Left kidney (tissue), 8 donors: ENCODE results near the gene CENPV. TPM values are rescaled to one million over a fixed set of nuclear protein-coding genes. Genes with fewer than 3 reads are reported as not detected.
"Not testable (repeated sequence)": the region's sequence is repeated elsewhere in the genome, so short reads cannot be mapped to it uniquely, and the experiment has no call there.

Experiments used
- DNase-seq: peaks from one replicate; pipeline ENCODE4 v3.0.0-alpha.2; 2013
- long read RNA-seq, 8 donors: transcript quantifications; one replicate each; lab custom pipeline, GENCODE V29; 2026
- polyA plus RNA-seq: library from polyadenylated mRNA; unstranded; fragments of 120-200 nt; gene quantifications from one replicate; pipeline ENCODE4 v1.2.1, GENCODE V29; 2013; ENCODE audit not compliant: insufficient read length

Gene CENPV
- polyA plus RNA-seq: 86.8 TPM
- long read RNA-seq, donor 1, transcript CENPV-201 (5 exons, 1,165 nt): major isoform, 21 of 38 reads
- long read RNA-seq, donor 1, partial matches to known transcripts: 0 of 38 reads
- long read RNA-seq, donor 1, other reads (novel, unspliced or antisense): 8 of 38 reads
- long read RNA-seq, donor 2, transcript CENPV-201 (5 exons, 1,165 nt): major isoform, 22 of 1,151 reads
- long read RNA-seq, donor 2, partial matches to known transcripts: 774 of 1,151 reads
- long read RNA-seq, donor 2, other reads (novel, unspliced or antisense): 347 of 1,151 reads
- long read RNA-seq, donor 3, transcript CENPV-201 (5 exons, 1,165 nt): major isoform, 16 of 721 reads
- long read RNA-seq, donor 3, partial matches to known transcripts: 469 of 721 reads
- long read RNA-seq, donor 3, other reads (novel, unspliced or antisense): 234 of 721 reads
- long read RNA-seq, donor 4, partial matches to known transcripts: 0 of 2 reads
- long read RNA-seq, donor 4, other reads (novel, unspliced or antisense): 0 of 2 reads
- long read RNA-seq, donor 5, transcript CENPV-201 (5 exons, 1,165 nt): major isoform, 36 of 1,680 reads
- long read RNA-seq, donor 5, partial matches to known transcripts: 1,525 of 1,680 reads
- long read RNA-seq, donor 5, other reads (novel, unspliced or antisense): 112 of 1,680 reads
- long read RNA-seq, donor 6, transcript CENPV-201 (5 exons, 1,165 nt): major isoform, 33 of 956 reads
- long read RNA-seq, donor 6, partial matches to known transcripts: 621 of 956 reads
- long read RNA-seq, donor 6, other reads (novel, unspliced or antisense): 296 of 956 reads
- long read RNA-seq, donor 7, transcript CENPV-202 (2 exons, 554 nt): minor isoform, 5 of 1,718 reads
- long read RNA-seq, donor 7, transcript CENPV-201 (5 exons, 1,165 nt): major isoform, 24 of 1,718 reads
- long read RNA-seq, donor 7, transcript CENPV-203 (5 exons, 1,770 nt): minor isoform, 5 of 1,718 reads
- long read RNA-seq, donor 7, partial matches to known transcripts: 1,146 of 1,718 reads
- long read RNA-seq, donor 7, other reads (novel, unspliced or antisense): 531 of 1,718 reads
- long read RNA-seq, donor 8, transcript CENPV-201 (5 exons, 1,165 nt): major isoform, 8 of 14 reads
- long read RNA-seq, donor 8, partial matches to known transcripts: 0 of 14 reads
- long read RNA-seq, donor 8, other reads (novel, unspliced or antisense): 0 of 14 reads

DNA sequence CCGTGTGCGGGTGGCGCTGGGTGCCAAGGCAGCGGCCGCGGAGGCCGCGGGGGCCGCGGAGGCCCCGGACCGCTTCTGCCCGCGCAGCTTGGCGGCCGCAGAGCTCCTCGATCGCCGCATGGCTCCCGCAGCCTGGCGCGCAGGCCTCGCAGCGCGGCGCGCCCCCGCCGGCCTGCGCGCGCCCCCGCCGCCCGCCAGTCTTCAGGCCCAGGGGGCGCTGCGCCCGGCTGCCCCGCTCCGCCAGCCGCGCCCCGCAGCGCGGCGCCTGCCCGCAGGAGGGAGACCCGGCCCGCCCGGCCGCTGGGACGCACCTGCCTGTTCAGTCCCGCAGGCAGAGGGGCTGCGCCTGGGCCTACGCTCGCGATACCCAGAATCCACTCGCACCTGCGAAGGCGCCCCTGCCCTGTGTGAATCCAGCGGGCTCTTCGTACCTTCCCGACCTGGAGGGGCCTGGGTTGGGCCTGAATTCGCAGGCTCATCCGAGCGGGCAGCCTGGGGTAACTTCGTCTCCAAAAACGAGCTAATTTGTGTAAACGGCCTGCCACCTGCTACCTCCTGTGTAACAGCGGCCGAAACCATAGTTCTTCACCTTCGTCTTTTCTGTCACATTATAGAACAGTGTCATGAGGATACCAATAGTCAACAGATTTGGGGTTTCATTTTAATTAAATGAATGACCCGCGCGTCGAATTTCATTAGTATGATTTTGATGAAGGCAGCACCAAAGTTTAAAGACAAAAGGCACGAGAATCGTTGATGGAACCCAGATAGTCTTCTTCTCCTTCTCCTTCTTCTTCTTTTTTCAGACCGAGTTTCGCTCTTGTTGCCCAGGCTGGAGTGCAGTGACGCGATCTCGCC lies at the start of gene CENPV:
Gene CENPV (minus strand): TSS at position 153 of the 858 bp plus-strand sequence. CDS start 33 bp downstream, at position 120.
- DNase-seq: peak; percentile 42

DNA sequence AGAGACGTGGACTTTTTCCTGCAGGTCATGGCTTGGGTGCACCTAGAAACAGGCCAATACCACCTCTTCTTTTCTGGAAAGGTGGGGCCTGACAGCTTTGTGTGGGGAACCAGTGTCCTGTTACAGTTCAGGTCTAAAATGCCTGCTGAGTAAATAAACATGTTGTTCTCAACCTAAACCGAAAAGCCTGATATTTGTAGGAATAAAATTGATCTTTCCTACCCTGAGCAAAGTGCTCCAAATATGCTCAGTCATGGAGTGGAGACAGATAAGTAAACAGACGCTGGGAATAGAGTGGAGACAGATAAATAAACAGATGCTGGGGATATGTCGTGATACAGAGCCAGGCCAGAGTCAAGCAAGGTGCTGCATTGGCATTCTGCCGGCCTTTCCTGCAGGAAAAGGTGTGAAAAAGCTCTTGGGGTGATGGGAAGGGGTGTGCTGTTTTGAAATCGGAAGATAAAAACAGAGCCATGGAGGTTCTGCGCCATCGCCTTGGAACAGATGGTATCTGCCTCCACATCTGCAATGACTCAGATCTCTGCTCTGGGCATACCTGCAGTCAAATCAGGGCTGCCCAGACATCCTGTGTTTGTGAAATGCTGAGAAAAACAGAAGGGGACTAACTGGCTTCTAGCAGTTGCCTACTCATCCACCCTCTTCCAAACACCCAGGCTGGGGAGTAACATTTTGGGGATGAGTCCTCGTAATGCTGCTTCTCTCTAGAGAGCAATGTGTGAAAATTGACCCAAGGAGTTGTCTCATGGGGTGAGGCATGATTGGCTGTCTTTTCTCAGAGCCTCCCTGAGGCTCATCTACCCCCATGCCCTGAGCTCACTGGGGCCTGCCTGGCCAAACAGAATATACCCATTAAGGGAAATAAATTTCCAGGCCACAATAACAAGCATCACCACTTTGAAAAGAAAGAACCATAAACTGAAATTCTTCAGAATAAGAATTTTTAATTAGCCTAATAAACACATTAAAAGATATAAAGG lies 45.3 kb upstream of the CENPV start:
- DNase-seq: no peak

DNA sequence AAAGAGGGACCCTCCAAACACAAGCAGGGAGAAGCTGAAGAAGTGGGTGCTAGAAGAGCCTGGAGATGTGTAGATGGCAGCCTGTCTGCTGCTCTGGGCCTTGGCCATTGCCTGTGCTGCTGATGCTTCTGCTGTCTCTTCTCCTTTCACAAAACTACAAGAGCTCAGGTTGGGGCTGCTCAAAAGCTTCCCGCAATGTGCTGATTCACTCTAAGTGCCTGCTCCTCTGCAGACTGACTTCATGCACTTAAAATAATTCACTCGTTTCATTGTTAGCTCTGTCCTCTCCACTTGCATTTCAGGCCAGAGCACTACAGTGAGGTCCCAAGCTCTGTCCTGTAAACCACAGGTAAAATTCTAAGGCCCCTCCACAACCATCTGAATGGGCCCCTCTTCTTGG lies 43.4 kb upstream of the CENPV start:
- not testable (repeated sequence) for DNase-seq

DNA sequence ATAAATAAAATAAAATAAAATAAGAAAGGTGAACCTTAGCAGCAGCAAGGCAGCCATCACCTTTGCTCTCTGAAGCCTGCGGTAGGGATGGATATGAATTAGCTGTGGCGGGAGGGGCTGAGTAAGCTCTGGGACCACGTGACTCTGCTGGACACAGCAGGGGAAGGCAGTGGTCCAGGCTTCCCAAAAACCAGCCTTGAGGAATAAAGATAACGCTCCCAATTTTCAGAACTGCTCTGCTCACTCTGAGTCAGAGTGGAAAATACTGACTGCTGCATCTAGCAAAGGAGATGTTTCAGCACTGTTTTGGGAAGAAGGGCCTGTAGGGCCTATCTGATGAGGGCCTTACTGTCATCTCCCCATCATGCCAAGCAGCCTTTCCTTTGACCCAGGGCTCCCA lies 42.6 kb upstream of the CENPV start:
- DNase-seq: not testable (repeated sequence)

DNA sequence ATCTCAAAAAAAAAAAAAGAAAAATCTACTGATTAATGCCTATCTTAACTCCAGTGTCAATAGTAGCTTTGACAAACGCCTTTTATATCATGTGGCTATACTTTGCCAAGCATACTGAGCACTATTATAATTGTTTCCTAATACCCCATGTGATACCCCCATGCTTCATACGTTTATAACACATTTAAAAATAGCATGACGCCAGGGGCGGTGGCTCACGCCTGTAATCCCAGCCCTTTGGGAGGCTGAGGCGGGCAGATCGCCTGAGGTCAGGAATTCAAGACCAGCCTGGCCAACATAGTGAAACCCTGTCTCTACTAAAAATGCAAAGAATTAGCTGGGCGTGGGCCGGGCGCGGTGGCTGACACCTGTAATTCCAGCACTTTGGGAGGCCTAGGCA lies 39.2 kb upstream of the CENPV start:
- DNase-seq: not testable (repeated sequence)

DNA sequence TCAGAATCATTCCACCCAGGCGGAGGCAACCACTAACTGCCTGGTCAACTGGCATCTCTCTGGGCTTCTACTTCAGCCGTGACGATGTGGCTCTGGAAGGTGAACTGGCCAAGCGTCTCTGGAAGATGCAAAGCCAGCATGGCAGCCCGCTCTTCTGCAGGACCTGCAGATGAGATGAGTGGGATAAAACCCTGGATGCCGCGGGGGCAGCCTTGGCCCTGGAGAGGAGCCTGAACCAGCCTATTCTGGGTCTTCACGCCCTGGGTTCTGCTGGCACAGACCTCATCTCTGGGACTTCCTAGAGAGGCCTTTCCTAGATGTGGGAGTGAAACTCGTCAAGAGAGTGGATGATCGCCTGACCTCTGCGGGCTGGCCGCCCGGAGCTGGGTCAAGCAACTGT lies 38.2 kb upstream of the CENPV start:
- DNase-seq: no peak

DNA sequence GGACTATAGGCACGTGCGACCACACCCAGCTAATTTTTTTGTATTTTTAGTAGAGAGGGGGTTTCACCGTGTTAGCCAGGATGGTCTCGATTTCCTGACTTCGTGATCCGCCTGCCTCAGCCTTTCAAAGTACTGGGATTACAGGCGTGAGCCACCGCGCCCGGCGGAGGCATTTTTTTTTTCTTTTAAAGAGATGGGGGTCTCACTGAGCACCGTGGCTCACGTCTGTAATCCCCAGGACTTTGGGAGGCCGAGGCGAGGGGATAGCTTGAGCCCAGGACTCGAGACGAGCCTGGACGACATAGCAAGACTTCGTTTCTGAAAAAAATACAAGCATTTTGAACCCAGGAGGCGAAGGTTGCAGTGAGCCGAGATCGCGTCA lies 32.8 kb upstream of the CENPV start:
- not testable (repeated sequence) for DNase-seq

DNA sequence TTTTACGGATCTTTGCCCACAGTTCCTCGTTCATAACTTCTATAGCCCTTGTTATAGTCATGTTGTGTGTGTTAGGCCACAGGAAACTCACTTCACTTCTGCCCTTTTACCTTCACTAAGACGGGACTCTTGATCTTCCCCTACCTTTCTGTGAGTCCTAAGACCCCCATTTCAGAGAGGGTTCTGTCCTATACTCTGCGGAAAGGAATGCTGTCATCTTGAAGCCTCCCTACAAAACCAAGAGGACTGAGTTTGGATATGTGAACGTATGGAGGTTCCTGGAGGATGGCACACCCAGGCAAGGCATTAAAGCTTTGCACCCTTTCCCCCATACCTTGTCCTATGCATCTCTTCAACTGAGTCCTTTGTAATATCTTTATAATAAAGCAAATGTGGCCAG lies 31.3 kb upstream of the CENPV start:
- no peak for DNase-seq

DNA sequence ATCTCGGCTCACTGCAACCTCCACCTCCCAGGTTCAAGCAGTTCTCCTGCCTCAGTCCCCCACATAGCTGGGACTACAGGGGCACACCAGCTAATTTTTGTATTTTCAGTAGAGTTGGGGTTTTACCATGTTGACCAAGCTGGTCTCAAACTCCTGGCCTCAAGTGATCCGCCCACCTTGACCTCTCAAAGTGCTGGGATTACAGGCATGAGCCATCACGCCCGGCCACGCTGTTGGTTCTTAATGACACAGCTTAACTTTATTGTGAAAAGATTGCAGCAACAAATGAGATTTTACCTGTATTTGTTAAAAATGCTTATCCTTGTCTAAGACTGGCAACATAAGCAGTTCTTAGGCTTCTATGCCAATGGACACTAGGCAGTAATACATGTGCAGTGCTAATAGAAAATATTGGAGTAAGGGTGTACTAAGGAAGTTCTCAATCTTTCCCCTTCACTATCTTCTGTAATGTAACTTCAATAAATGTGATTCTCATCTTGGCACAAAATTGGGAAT lies 30.6 kb upstream of the CENPV start:
- no peak for DNase-seq

DNA sequence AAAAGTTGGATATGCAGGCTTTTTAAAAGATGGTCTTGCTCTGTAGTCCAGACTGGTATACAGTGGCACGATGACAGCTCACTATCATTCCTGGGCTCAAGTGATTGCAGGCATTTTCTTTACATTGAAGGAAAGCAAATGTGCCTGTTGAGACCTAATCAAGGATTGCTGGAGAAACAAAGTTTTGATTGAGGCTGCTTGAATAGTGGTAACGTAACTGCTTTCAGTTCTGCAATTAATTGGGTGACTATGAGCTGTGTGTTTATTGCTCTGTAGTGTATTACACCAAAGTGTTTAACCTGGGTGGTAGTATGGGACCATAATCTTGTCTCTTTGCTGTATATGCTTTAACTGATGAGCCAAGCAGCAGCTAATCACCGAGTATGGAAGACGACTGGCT lies 29.9 kb upstream of the CENPV start:
- DNase-seq: no peak

DNA sequence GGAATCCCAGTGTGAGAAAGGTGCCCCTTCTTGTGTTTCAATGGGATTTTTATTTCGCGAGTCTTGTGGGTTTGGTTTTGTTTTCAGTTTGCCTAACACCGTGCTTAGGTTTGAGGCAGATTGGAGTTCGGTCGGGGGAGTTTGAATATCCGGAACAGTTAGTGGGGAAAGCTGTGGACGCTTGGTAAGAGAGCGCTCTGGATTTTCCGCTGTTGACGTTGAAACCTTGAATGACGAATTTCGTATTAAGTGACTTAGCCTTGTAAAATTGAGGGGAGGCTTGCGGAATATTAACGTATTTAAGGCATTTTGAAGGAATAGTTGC lies 28.2 kb upstream of the CENPV start:
- DNase-seq: no peak

DNA sequence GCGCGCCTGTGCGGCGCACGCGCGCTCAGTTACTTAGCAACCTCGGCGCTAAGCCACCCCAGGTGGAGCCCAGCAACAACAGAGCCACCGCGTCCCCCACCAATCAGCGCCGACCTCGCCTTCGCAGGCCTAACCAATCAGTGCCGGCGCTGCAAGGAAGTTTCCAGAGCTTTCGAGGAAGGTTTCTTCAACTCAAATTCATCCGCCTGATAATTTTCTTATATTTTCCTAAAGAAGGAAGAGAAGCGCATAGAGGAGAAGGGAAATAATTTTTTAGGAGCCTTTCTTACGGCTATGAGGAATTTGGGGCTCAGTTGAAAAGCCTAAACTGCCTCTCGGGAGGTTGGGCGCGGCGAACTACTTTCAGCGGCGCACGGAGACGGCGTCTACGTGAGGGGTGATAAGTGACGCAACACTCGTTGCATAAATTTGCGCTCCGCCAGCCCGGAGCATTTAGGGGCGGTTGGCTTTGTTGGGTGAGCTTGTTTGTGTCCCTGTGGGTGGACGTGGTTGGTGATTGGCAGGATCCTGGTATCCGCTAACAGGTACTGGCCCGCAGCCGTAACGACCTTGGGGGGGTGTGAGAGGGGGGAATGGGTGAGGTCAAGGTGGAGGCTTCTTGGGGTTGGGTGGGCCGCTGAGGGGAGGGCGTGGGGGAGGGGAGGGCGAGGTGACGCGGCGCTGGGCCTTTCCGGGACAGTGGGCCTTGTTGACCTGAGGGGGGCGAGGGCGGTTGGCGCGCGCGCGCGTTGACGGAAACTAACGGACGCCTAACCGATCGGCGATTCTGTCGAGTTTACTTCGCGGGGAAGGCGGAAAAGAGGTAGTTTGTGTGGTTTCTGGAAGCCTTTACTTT lies 27.6 kb upstream of the CENPV start, which contains the start of gene UBB:
Gene UBB (plus strand): TSS at position 452 of the 856 bp plus-strand sequence. CDS start 817 bp downstream, outside the sequence.
- peak; percentile 96 for DNase-seq

DNA sequence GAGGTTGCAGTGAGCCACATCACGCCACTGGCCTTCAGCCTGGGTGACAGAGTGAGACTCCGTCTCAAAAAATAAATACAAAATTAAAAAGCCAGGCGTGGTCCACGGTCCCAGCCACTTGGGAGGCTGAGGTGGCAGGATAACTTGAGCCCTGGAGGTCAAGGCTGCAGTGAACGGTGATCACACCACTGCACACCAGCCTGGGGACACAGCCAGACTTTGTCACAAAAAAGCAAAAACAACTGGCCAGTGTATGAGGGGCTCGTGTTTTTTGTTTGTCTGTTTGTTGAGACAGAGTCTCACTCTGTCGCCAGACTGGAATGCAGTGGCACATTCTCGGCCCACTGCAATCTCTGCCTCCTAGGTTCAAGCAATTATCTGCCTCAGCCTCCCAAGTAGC lies 26.4 kb upstream of the CENPV start:
- DNase-seq: no peak

DNA sequence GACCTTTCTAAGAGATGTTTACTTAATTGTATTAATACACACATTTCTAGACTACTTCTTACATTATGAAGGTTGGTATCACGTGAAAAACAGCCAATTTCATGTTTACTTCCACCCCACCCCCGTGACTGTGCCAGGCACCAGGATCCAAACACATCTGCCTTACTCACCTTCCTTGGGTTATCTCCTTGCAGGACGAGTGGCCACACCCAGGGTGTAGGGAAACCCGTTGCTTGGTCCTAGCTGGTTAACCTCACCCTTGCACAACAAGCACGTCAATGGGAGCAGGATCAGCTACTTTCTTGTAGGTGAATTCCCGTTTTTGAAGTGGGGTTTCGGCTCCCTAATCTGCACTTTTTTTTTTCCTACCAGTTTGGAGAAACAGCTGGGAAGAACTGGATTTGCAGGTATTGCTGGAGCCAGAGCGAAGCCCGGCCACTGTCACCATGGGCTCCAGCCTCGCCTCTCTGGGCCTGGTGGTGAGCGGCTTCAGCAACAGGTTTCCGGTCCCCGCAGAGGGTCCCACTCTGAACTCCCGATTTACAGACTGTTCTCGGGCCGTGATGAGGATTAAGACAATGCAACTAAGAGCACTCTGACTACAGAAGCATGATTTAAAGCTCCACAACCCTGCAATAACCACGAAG lies 25.5 kb upstream of the CENPV start:
- DNase-seq: no peak

DNA sequence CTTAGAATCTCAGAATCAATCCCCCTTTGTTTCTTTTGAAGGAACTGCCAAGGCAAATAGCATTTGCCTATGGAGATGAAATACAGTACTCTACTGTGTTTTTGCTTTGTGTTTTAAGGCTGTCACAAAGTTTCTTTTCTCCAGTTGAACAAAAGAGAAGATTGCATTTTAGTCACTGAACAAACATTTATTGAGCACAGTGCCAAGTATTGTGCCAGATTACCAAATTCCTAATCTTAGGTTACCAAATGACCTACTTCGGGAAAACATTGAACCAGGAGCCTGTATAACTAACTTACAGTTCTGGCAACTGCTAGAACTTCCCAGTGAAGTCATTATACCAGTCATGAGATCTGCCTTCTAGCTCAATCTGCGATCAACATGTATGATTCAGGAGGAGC lies 24.7 kb upstream of the CENPV start:
- no peak for DNase-seq

DNA sequence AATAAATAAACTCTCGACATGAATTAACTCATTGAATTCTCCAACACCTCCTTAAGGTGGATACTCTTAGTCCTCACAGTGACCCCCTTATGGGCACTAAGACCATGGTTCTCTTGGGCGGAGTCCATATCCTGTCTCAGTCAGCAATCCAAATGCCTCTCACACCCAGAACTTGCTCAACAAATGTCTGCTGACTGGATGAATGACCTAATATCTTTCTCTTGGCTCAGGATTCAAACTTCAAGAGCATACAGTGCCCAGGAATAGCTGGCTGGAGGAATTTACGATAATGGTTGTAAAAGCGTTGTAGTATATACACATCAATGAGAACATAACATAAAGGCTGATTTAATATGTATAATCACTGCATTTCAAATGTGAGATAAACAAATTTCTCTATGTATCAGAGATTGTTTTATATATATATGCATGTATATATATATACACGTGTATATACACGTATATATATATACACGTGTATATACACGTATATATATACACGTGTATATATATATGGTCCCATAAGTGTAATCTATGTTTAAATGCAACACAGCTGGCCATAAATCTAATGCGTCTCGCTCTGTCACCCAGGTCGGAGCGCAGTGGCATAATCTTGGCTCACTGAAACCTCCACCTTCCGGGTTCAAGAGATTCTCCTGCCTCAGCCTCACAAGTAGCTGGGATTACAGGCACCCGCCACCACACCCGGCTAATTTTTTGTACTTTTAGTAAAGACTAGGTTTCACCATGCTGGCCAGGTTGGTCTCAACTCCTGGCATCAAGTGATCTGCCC lies 21.1 kb upstream of the CENPV start:
- no peak for DNase-seq

DNA sequence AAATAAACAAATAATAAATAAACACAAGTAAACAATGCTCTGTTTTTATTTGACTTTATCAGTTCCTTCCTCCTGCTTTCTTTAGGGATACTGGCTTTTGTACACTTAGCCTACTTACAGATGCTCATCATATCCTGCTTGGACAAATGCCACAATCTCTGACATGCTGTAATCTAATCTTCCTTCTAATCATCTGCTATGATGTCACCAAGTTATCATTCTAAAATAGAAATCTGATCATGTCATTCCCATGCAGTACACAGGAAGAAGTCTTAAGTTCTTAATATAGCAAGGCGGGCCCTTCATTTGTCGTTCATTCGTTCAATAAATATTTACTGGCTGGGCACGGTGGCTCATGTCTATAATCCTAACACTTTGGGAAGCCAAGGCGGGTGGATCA lies 18.5 kb upstream of the CENPV start:
- no peak for DNase-seq

DNA sequence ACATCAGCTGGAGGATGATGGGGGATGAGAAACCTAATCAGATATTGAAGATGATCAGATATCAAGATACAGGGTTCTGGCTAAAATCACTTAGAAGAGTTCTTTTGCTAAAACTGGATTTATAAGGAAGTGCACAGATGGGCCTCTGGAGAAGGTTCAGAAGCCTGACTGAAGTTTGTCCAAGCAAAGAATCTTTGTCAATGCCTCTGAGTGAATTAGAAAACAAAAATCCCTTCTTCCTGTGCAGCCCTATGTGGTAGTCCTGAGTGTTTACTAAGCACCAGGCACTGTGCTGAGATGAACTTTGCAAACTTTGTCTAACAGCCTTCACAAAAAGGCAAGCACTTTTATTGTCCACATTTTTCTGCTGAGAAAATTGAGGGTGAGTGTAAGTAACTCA lies 11.4 kb upstream of the CENPV start:
- DNase-seq: no peak
